ENCODE results near the gene CUEDC2.
A peak's percentile ranks its signal among the peaks of the same experiment; 100 is the strongest.

Gene CUEDC2

GRCh38 chr10:102397222-102398171 is 34.9 kb downstream of the CUEDC2 start:
- no peak for DNase-seq (ENCODE audit: low read depth in 2 of 2)

DNA sequence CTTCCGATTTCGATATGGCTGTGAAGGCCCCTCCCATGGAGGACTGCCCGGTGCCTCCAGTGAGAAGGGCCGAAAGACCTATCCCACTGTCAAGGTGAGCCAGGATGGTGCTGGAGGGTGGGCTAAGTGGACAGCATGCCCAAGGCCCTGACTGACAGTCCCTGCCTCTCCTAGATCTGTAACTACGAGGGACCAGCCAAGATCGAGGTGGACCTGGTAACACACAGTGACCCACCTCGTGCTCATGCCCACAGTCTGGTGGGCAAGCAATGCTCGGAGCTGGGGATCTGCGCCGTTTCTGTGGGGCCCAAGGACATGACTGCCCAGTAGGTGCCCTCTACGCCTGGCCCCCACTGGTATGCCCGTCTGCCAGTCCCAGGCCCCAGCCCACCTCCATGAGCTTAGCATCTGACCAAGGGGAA is 35.6 kb downstream of the CUEDC2 start:
- no peak for DNase-seq (ENCODE audit: low read depth in 2 of 2)

GRCh38 chr10:102396317-102396650 is 36.1 kb downstream of the CUEDC2 start:
- DNase-seq (ENCODE audit: low read depth in 2 of 2) = no peak

- peak; percentile 76 to 84 for DNase-seq (ENCODE audit: low read depth in 2 of 2)
Measured at GRCh38 chr10:102395400-102396316, 36.7 kb downstream of the CUEDC2 start, which contains the start of gene NFKB2. TSS of gene NFKB2 (plus strand) at chr10:102395705. CDS start at chr10:102395960, 255 bp downstream.

DNA sequence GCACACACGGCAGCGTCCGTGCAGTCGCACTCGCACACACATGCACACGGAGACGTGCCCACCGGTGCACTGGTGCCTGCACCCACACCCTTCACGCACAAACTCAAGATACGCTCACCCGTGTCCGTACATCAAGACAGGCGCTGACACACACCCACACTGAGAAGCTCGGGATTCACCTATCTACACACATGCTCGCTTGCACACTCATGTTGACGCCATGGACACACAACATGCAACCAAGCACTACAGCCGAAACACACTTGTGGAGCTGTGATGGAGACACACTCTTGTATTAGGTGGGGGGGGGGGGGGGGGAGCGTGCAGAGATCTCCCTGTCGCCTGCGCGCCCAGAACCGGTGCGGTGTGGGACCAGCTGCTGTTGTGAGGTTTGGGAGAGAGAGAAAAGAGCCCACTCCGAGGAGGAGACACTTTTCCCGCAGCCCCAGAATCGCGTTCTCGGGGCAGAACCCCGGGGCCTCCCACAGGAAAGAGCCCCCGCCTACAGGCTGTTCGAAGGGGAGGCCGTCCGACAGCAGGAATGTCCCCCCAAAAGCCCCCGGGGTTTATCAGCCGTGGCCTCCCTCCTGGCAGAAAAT is 37.5 kb downstream of the CUEDC2 start:
- peak; percentile 46 to 52 for DNase-seq (ENCODE audit: low read depth in 2 of 2)

- peak; percentile 97 for DNase-seq (ENCODE audit: low read depth in 2 of 2)
Measured at GRCh38 chr10:102394079-102394800, 38.1 kb downstream of the CUEDC2 start.

GRCh38 chr10:102393411-102394078 is 38.8 kb downstream of the CUEDC2 start:
- no peak for DNase-seq (ENCODE audit: low read depth in 2 of 2)

- no peak for DNase-seq (ENCODE audit: low read depth in 2 of 2)
Measured at GRCh38 chr10:102392306-102392705, 40.1 kb downstream of the CUEDC2 start.

DNA sequence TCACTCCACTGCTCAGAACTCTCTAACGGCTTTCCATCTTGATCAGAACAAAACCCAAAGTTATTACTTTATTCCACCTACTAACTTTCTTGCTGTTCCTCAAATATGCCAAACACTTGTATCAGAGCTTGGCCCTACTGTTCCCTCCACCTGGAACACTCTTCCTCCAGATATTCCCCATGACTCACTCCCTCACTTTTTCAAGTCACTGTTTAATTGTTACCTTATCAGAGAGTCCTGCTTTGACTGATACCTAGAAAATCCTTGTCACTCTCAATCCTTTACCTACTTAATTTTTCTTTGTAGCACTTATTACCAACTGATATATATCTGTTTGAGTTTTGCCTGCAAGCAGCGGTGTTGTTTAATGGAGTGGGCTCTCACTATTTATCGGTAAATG is 42.5 kb downstream of the CUEDC2 start:
- DNase-seq (ENCODE audit: low read depth in 2 of 2) = no peak

DNA sequence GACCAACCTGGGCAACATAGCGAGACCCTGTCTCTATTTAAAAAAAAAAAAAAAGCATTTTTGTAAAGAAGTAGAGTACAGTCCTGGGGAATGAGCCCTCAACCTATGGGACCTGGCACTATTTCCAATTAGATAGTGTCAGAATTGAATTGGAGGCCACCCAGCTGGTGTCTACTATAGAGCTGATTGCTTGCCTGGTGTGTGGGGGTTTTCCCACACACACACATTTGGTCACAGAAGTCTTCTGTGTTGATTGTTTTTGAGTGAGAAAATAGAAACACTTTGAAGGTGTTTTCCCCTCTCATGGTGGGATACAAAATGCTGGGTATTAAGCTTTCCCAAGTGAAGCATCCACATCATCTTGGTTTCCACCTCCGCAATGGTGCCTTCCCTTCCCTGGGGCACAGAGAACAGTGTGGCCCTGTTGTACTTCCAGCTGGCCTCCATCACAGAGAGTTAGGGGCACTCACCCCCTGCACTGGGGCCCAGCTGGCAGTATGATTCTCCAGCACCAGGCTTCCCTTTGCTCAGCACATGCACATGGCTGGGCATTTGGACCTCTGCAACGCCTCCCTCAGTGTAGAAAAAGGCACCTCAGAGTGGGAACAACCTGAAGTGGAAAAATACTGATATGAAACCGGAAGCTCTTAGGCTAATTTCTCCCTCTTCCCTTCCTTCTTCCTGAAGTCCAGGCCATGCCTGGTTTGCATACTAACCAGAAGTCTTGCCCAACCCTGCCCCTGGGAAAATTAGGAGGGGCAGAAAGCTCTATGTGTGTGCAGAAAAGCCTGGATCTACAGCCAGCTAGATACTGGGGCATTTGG is 47.6 kb downstream of the CUEDC2 start:
- no peak for DNase-seq (ENCODE audit: low read depth in 2 of 2)

GRCh38 chr10:102384053-102384452 is 48.3 kb downstream of the CUEDC2 start:
- DNase-seq (ENCODE audit: low read depth in 2 of 2) = no peak

DNA sequence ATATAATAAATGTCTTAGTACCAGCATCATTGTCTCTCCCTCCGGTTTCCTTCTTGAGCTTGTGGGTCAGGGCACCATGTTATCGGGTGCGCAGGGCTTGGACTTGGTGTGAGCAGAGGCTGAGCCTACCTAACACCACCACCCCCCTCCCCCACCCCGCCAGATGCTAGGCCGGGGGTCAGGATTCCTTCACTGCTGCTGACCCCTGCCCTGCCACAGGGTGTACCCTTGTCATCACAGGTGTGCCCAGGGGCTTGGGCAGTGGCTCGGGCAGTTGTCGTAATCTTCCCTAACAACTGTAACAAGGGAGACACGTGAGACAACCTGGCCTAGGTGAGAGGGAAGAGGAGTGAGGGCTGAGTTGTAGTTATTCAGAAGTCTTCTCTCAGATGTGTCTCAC is 49.5 kb downstream of the CUEDC2 start:
- DNase-seq (ENCODE audit: low read depth in 2 of 2) = no peak

- no peak for DNase-seq (ENCODE audit: low read depth in 2 of 2)
Measured at GRCh38 chr10:102381983-102382382, 50.4 kb downstream of the CUEDC2 start.

DNA sequence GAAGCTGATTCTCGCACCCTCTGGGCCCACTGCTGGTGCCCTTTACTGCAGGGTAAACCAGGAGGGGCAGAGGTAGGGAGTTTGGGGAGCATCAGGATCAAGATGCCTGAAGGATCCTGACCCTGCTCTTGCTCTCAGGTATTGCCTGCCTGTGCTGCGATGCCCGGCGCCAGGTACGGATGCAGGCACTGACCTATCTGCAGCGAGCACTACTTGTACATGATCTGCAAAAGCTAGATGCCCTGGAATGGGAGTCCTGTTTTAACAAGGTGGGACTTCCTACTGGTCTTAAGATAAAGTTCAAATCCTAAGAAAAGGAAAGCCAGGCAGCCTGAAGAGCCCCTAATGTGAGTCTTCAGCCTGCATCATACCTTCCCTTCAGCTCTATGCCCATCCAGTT is 53.0 kb downstream of the CUEDC2 start:
- DNase-seq (ENCODE audit: low read depth in 2 of 2) = no peak

DNA sequence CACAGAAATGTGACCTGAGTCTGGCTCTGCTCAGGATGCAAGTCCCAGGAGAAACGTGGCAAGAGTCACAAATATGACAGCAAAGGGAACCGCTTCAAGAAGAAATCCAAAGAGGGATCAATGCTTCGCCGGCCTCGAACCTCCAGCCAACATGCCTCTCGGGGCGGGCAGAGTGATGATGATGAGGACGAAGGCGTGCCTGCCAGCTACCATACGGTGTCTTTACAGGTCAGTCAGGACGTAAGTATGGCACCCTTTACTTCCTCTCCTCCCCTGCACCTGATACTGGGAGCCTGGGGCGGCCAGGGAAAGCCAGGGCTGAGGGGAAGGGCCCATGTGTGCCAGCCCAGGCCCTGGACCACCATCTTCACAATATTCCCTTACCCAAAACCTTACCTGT is 55.5 kb downstream of the CUEDC2 start:
- no peak for DNase-seq (ENCODE audit: low read depth in 2 of 2)

DNA sequence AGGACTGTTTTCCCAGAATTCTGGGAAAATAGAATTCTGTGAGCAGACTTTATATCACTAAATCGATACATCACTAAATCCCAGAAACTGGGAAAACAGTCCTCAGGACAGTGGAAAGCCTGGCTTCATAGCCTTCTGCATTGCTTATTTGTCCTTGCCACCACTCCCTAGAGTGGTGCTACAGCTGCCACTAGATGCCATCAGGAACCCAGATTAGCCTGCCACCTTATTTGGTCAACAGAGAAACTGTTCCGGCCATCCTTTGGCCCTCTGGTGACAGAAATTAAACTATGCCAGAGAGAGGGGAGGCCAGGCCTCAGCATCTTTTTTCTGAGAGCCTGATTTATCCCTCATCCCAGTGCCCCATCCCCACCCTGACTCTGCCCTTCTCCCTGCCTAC is 56.5 kb downstream of the CUEDC2 start:
- no peak for DNase-seq (ENCODE audit: low read depth in 2 of 2)

GRCh38 chr10:102375250-102375649 is 57.1 kb downstream of the CUEDC2 start:
- no peak for DNase-seq (ENCODE audit: low read depth in 2 of 2)

Measured in stimulated activated CD4-positive, alpha-beta T cell treated with anti-CD3 and anti-CD28 coated beads, Interleukin-15, amount 100 ng/mL, for 48 hours (primary cell).